Amygdala (tissue), 56 donors: ENCODE measurements around the gene ATL2.
A peak's percentile ranks its signal among the peaks of the same experiment; 100 is the strongest.
"Not testable (repeated sequence)": the region's sequence is repeated elsewhere in the genome, so short reads cannot be mapped to it uniquely, and the experiment has no call there.

ENCODE experiments used
- DNase-seq, 56 donors: peaks; one replicate each; lab custom pipeline; 2025; lab: John Stamatoyannopoulos, UW

ATL2 gene

GRCh38 chr2:38278117-38278438 lies 99.0 kb downstream of the ATL2 start:
- not testable (repeated sequence) for DNase-seq

DNA sequence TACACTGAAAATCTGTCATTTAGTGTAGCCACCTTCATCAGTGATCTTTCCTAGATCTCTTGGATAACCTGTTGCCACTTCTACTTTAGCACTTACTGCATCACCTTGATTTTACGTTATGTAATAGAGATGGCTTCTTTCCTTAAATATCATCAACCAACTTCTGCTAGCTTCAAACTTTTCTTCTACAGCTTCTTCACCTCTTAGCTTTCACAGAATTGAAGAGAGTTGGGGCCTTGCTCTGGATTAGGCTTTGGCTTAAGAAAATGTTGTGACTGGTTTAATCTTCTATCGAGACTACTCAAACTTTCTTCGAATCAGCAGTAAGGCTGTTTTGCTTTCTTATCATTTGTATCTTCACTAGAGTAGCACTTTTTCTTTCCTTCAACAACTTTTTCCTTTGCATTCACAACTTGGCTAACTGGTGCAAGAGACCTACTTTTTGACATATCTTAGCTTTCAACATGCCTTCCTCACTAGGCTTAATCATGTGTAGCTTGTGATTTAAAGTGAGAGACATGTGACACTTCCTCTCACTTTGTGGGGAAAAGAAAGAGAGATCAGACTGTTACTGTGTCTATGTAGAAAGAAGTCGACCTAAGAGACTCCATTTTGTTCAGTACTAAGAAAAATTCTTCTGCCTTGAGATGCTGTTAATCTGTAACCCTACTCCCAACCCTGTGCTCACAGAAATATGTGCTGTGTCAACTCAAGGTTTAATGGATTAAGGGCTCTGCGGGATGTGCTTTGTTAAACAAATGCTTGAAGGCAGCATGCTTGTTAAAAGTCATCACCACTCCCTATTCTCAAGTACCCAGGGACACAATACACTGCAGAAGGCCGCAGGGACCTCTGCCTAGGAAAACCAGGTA lies 99.6 kb downstream of the ATL2 start:
- no peak for DNase-seq

GRCh38 chr2:38274286-38275276 lies 102.5 kb downstream of the ATL2 start:
- DNase-seq: peak in 7 of 56 donors; percentile 0 to 36 (median 4)

GRCh38 chr2:38271697-38272096 lies 105.4 kb downstream of the ATL2 start:
- no peak for DNase-seq

GRCh38 chr2:38269421-38269820 lies 107.7 kb downstream of the ATL2 start:
- DNase-seq: no peak

GRCh38 chr2:38268691-38269327 lies 108.3 kb downstream of the ATL2 start:
- no peak for DNase-seq

GRCh38 chr2:38268001-38268400 lies 109.1 kb downstream of the ATL2 start:
- DNase-seq: no peak

GRCh38 chr2:38267270-38267925 lies 109.7 kb downstream of the ATL2 start:
- no peak for DNase-seq

GRCh38 chr2:38266382-38267061 lies 110.6 kb downstream of the ATL2 start:
- DNase-seq: no peak

GRCh38 chr2:38265461-38265860 lies 111.6 kb downstream of the ATL2 start:
- no peak for DNase-seq

- no peak for DNase-seq
Measured at GRCh38 chr2:38264396-38265221, 112.5 kb downstream of the ATL2 start.

GRCh38 chr2:38263293-38263692 lies 113.8 kb downstream of the ATL2 start:
- DNase-seq: no peak

- no peak for DNase-seq
Measured at GRCh38 chr2:38262069-38262871, 114.8 kb downstream of the ATL2 start.

GRCh38 chr2:38261569-38262068 lies 115.5 kb downstream of the ATL2 start:
- no peak for DNase-seq

DNA sequence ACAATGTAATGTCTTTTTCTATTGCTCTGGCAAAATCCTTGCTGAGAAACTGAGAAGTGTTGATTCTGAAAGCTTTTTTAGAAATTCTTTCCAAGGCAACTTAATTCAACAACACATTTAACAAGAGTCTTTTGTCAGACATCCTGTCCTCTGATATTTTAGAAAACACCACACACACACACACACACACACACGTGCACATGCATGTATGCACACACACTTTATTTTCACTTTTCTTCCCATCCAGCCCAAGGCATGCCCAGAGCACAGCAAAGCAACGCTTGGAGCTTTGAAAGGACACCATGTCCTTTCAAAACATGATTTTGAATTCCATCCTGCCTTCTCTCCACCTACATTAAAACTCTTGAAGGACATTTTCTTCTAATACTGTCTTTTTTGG lies 116.1 kb downstream of the ATL2 start:
- DNase-seq: no peak

DNA sequence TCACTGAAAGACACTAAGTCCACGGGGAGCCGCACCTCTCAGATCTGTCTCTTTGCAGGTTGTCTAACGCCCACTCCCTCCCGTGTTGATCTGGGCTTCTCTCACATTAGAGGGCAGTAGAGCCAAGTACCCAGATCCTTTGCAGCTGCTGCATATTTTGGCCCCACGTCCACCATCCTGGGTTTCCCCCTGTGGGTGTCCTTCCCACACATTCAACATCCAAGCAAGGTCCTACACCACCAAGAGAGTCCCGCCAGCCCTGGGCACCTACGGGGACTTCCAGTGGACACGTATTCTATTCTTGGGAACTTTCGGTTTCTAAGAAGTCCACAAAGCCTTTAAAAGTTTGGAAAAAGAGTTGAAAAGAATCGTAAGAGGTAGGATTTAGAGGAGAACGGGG lies 116.6 kb downstream of the ATL2 start:
- no peak for DNase-seq

GRCh38 chr2:38259311-38259710 lies 117.8 kb downstream of the ATL2 start:
- no peak for DNase-seq

DNA sequence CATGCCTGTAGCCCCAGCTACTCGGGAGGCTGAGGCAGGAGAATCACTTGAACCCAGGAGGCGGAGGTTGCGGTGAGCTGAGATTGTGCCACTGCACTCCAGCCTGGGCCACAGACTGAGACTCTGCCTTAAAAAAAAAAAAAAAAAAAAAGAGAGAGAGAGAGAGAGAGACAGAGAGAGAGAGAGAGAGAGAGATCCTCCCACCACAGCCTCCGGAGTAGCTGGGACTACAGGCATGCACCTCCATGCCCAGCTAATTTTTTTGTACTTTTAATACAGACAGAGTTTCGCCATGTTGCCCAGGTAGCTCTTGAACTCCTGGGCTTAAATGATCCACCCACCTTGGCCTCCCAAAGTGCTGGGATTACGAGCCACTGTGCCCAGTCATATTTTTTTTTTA lies 119.4 kb downstream of the ATL2 start:
- DNase-seq: not testable (repeated sequence)
